GM23338 (cell line): ENCODE data around the gene DPYD. TPM values are rescaled to one million over a fixed set of nuclear protein-coding genes. Genes with fewer than 3 reads are reported as not detected.
A peak's percentile ranks its signal among the peaks of the same experiment; 100 is the strongest.

ENCODE experiments used
- ATAC-seq: fragments of 200-7000 bp; cut with Tn5 transposase; 3 replicates; pipeline ENCODE4 v1.9.1; 2020
- DNase-seq: peaks from one replicate; pipeline ENCODE4 v3.0.0-alpha.2; 2015; ENCODE audit warnings: low spot score
- H2AFZ ChIP-seq: fragments of 200-600 bp; sonication (generic); 2 replicates; pipeline ENCODE4 v1.8.0; 2016; ENCODE audit warnings: antibody characterized with exemption, mild to moderate bottlenecking, moderate library complexity
- H3F3A ChIP-seq: fragments of 200-600 bp; sonication (generic); replicated peaks from 2 replicates; pipeline ENCODE4 v1.8.0; 2017; ENCODE audit warnings: antibody characterized with exemption, mixed run types, low read depth
- H3K27ac ChIP-seq: fragments of 200-600 bp; sonication (generic); 2 replicates; pipeline ENCODE4 v1.6.1; 2016; ENCODE audit warnings: low read depth
- H3K27me3 ChIP-seq: fragments of 200-600 bp; sonication (generic); 2 replicates; pipeline ENCODE4 v1.8.0; 2016; ENCODE audit warnings: mild to moderate bottlenecking, mixed run types, moderate library complexity; ENCODE audit not compliant: insufficient read depth
- H3K36me3 ChIP-seq: fragments of 200-600 bp; sonication (generic); 2 replicates; pipeline ENCODE4 v1.8.0; 2016; ENCODE audit warnings: mild to moderate bottlenecking; ENCODE audit not compliant: insufficient read depth
- H3K4me1 ChIP-seq: fragments of 200-600 bp; sonication (generic); 2 replicates; pipeline ENCODE4 v1.8.0; 2016; ENCODE audit warnings: mild to moderate bottlenecking, moderate library complexity; ENCODE audit not compliant: insufficient read depth
- H3K4me2 ChIP-seq: fragments of 200-600 bp; sonication (generic); 2 replicates; pipeline ENCODE4 v1.7.1; 2017; ENCODE audit warnings: mixed run types
- H3K4me3 ChIP-seq: fragments of 200-600 bp; sonication (generic); 2 replicates; pipeline ENCODE4 v1.6.1; 2016; ENCODE audit warnings: mixed run types
- H3K79me2 ChIP-seq: fragments of 200-600 bp; sonication (generic); replicated peaks from 2 replicates; pipeline ENCODE4 v1.8.0; 2017; ENCODE audit warnings: mild to moderate bottlenecking; ENCODE audit not compliant: insufficient read depth
- H3K9me2 ChIP-seq: fragments of 200-600 bp; sonication (generic); 2 replicates; pipeline ENCODE4 v1.8.0; 2017; ENCODE audit not compliant: insufficient read depth
- H4K20me1 ChIP-seq: fragments of 200-600 bp; sonication (generic); replicated peaks from 2 replicates; pipeline ENCODE4 v1.8.0; 2017; ENCODE audit warnings: mild to moderate bottlenecking; ENCODE audit not compliant: insufficient read depth
- H3K27ac Mint-ChIP-seq: 2 replicates; pipeline ENCODE4 v1.8.0; 2020; ENCODE audit warnings: inconsistent platforms, mild to moderate bottlenecking, moderate library complexity, mixed read lengths
- H3K27me3 Mint-ChIP-seq: 3 replicates; pipeline ENCODE4 v1.8.0; 2022; ENCODE audit warnings: low read depth, mild to moderate bottlenecking, moderate library complexity, mixed read lengths, inconsistent platforms; ENCODE audit not compliant: insufficient read depth, poor library complexity
- H3K36me3 Mint-ChIP-seq: 3 replicates; pipeline ENCODE4 v1.8.0; 2021; ENCODE audit warnings: low read depth, mild to moderate bottlenecking, inconsistent platforms, moderate library complexity, mixed read lengths
- H3K4me1 Mint-ChIP-seq: 3 replicates; pipeline ENCODE4 v1.8.0; 2020; ENCODE audit warnings: mild to moderate bottlenecking, inconsistent platforms, mixed read lengths
- H3K4me3 Mint-ChIP-seq: 3 replicates; pipeline ENCODE4 v1.8.0; 2021; ENCODE audit warnings: moderate library complexity, mild to moderate bottlenecking, inconsistent platforms, mixed read lengths
- H3K9me3 Mint-ChIP-seq: 3 replicates; pipeline ENCODE4 v1.8.0; 2020; ENCODE audit warnings: moderate library complexity, mild to moderate bottlenecking, inconsistent platforms, mixed read lengths
- CREB1 ChIP-seq: fragments of 250-450 bp; sonication (Bioruptor Pico); IDR thresholded peaks from 2 replicates; pipeline ENCODE4 v1.5.0; 2020; ENCODE audit warnings: low read depth, mild to moderate bottlenecking, moderate library complexity
- CTCF ChIP-seq, 2 experiments: fragments of 200-600 bp in 1 of 2; sonication (generic) in 1 of 2; conservative IDR thresholded peaks; 2 replicates each; pipeline versions ENCODE4 v1.5.1 to v1.6.1; 2016 to 2017; ENCODE audit warnings: antibody characterized with exemption in 2 of 2, low read depth in 2 of 2, mild to moderate bottlenecking in 2 of 2, moderate library complexity in 1 of 2
- ETS1 ChIP-seq: IDR thresholded peaks from 2 replicates; pipeline ENCODE4 v1.6.1; 2016; ENCODE audit warnings: antibody characterized with exemption
- EZH2 ChIP-seq: fragments of 200-600 bp; sonication (generic); IDR thresholded peaks from one replicate; pipeline ENCODE4 v1.8.0; 2017; ENCODE audit warnings: antibody characterized with exemption, mild to moderate bottlenecking, low read depth; ENCODE audit not compliant: unreplicated experiment
- EZH2phosphoT487 ChIP-seq: fragments of 200-600 bp; sonication (generic); IDR thresholded peaks from one replicate; pipeline ENCODE4 v1.8.1; 2018; ENCODE audit warnings: antibody characterized with exemption; ENCODE audit not compliant: unreplicated experiment
- JUNB ChIP-seq: IDR thresholded peaks from one replicate; pipeline ENCODE4 v1.6.1; 2016; ENCODE audit warnings: antibody characterized with exemption; ENCODE audit not compliant: unreplicated experiment
- NANOG ChIP-seq: IDR thresholded peaks from 2 replicates; pipeline ENCODE4 v1.6.1; 2016; ENCODE audit warnings: antibody characterized with exemption, borderline replicate concordance
- POLR2AphosphoS5 ChIP-seq: IDR thresholded peaks from 2 replicates; pipeline ENCODE4 v1.6.1; 2016; ENCODE audit warnings: antibody characterized with exemption, low read depth
- REST ChIP-seq: IDR thresholded peaks from one replicate; pipeline ENCODE4 v1.6.1; 2018; ENCODE audit warnings: antibody characterized with exemption; ENCODE audit not compliant: unreplicated experiment
- STAT1 ChIP-seq: IDR thresholded peaks from one replicate; pipeline ENCODE4 v1.6.1; 2016; ENCODE audit warnings: antibody characterized with exemption; ENCODE audit not compliant: unreplicated experiment
- ZNF114 ChIP-seq: fragments of 250-450 bp; sonication (Bioruptor Pico); IDR thresholded peaks from 2 replicates; pipeline ENCODE4 v1.5.0; 2020; ENCODE audit warnings: mild to moderate bottlenecking, moderate library complexity
- ZNF331 ChIP-seq: fragments of 250-450 bp; sonication (Bioruptor Pico); IDR thresholded peaks from 2 replicates; pipeline ENCODE4 v1.5.0; 2020; ENCODE audit warnings: low read depth, mild to moderate bottlenecking, moderate library complexity
- polyA plus RNA-seq: library from polyadenylated mRNA; unstranded; fragments of >200 nt; fragmentation: Nextera tagmentation; extraction: Ambion mirVana; gene quantifications from 2 replicates; pipeline ENCODE4 v1.2.1, GENCODE V29; 2016
- total RNA-seq: library from RNA; depleted of rRNA; stranded (reverse); fragments of >200 nt; shearing (Covaris generic); gene quantifications from 2 replicates; pipeline ENCODE4 v1.2.3, GENCODE V29; 2014

Gene DPYD
- total and polyA plus RNA-seq, 2 experiments from 2014 or later: 0.50 to 1.6 TPM

GRCh38 chr1:97942161-97943123 is 21.6 kb upstream of the DPYD start (continued):
- TF ChIP-seq CTCF (conservative IDR thresholded peaks at IDR 0.05; ENCODE audit: low read depth in 2 of 2) (no peak), STAT1 (no peak), REST (no peak), ETS1 (no peak), ZNF331 (CRISPR knock-in tag) (no peak), ZNF114 (CRISPR knock-in tag) (no peak), POLR2AphosphoS5 (no peak), NANOG (no peak), EZH2phosphoT487 (no peak), CREB1 (CRISPR knock-in tag) (no peak), EZH2 (no peak), JUNB (no peak)

- Mint-ChIP-seq H3K9me3 (no peaks in the 10 kb centered on the region), H3K4me3 (no peak overlapping the region), H3K36me3 (no peaks in the 10 kb centered on the region), H3K27me3 (no peaks in the 10 kb centered on the region), H3K4me1 (no peaks in the 10 kb centered on the region; the same call in 2 of the 3 replicates), H3K27ac (0 out of 2 replicates have a peak overlapping the region, but pooled peaks have one; percentile 8)
- Histone ChIP-seq H3K79me2 (no peaks in the 10 kb centered on the region), H3K27me3 (no peaks in the 10 kb centered on the region), H3K36me3 (no peaks in the 10 kb centered on the region), H3F3A (no peaks in the 10 kb centered on the region), H3K9me2 (no peaks in the 10 kb centered on the region), H3K4me1 (no peaks in the 10 kb centered on the region), H3K4me3 (no peak overlapping the region), H2AFZ (no peak overlapping the region), H3K4me2 (no peak overlapping the region), H3K27ac (no peak overlapping the region), H4K20me1 (no peaks in the 10 kb centered on the region)
- TF ChIP-seq NANOG: no peak
- ATAC-seq (no peak), DNase-seq (no peak)
Measured at GRCh38 chr1:97938285-97938642, 17.4 kb upstream of the DPYD start.
